LNCaP clone FGC (cell line): ENCODE data around the gene LINGO4.

Source experiments
- DNase-seq: peaks from one replicate; pipeline ENCODE4 v3.0.0-alpha.2; 2011; ENCODE audit warnings: low read depth
- H3K4me3 ChIP-seq: 2 replicates; pipeline ENCODE4 v1.5.1; 2011; ENCODE audit warnings: mild to moderate bottlenecking, low read depth, low read length, control low read depth
- TF ChIP-seq, protein P1 (sequence below): IDR thresholded peaks from 2 replicates; pipeline ENCODE4 v1.5.1; 2012; ENCODE audit warnings: mild to moderate bottlenecking; ENCODE audit not compliant: control insufficient read depth, insufficient read depth; ENCODE audit errors: extremely low read depth

The LINGO4 gene

DNA sequence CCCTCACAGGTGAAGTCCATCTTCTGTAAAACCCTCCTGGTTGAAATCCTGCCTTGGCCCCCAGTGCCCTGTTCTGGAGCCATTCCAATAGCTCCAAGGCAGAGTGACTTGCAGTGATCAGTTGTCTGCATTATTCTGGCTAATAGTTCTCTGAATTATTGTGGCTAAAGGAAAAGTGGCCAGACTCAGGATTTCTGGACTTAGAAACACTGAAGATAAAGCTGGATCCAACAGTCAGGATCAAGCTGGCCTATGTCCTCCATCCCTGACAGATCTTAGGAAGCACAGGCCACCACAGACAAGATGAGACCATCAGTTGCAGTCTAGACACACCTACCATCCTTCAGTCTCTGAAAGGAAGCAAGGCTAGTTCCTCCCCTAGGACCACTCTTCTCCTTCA is 35.2 kb upstream of the LINGO4 start:
- H3K4me3 ChIP-seq, result peak overlapping the region; percentile 61
- TF ChIP-seq, protein P1, sequence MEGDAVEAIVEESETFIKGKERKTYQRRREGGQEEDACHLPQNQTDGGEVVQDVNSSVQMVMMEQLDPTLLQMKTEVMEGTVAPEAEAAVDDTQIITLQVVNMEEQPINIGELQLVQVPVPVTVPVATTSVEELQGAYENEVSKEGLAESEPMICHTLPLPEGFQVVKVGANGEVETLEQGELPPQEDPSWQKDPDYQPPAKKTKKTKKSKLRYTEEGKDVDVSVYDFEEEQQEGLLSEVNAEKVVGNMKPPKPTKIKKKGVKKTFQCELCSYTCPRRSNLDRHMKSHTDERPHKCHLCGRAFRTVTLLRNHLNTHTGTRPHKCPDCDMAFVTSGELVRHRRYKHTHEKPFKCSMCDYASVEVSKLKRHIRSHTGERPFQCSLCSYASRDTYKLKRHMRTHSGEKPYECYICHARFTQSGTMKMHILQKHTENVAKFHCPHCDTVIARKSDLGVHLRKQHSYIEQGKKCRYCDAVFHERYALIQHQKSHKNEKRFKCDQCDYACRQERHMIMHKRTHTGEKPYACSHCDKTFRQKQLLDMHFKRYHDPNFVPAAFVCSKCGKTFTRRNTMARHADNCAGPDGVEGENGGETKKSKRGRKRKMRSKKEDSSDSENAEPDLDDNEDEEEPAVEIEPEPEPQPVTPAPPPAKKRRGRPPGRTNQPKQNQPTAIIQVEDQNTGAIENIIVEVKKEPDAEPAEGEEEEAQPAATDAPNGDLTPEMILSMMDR, result no peak
- no peak for DNase-seq

DNA sequence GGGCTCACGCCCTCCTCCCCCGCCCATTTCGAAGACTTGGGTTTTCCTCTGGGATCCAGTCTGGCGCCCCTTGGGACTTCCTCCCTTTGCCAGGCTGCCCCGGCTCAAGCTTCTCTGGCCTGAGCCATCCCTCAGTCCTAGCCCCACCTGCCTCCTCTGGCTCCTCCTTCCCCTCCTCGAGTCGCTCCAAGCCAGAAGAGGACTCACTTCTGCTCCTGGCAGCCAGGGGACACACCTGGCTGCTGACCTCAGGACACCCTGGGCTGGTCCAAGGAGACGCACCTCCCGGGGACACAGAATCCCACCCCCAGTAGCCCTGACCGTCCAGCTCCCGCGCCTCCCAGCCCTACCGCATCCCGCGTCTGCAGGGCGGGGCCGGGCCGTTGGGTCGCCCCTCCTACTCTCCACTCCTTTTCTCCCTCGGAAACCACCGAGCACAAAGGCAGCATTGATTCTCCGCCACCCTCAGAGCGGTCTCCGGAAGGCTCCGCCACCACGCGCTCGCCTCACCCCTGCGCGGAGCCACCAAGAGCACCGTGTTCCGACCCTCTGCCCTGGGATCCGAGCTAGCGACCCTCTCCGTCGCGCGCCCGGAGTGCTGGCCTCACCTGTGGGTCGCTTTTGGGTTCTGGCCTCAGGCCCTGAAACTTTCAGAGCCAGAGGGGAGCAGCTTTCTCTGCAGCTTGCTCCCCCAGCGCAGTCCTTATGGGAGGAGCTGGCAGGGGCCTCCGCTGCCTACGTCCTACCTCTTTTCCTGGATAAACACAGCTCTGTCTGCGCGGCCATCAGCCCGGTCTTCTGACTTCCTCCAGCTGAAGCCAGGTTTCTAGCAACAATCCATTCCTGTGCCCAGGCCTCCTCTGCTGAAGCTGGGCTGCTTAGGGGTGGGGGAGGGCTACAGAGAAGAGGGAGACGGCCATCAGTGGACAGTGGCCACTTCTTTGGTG is 34.5 kb upstream of the LINGO4 start, which contains the start of gene C2CD4D:
Gene C2CD4D, minus strand, starts transcription at position 364 of the 947 bp plus-strand sequence. CDS start 831 bp downstream, outside the sequence.
- DNase-seq, result peak; percentile 79
- H3K4me3 ChIP-seq, result peak within 1 kb of the TSS; percentile 61
- TF ChIP-seq, protein P1, result peak; percentile 12; the same call in 1 of the 2 replicates

GRCh38 chr1:151839082-151839412 is 33.8 kb upstream of the LINGO4 start:
- TF ChIP-seq, protein P1, result no peak
- DNase-seq, result no peak
- H3K4me3 ChIP-seq, result peak overlapping the region; percentile 61

DNA sequence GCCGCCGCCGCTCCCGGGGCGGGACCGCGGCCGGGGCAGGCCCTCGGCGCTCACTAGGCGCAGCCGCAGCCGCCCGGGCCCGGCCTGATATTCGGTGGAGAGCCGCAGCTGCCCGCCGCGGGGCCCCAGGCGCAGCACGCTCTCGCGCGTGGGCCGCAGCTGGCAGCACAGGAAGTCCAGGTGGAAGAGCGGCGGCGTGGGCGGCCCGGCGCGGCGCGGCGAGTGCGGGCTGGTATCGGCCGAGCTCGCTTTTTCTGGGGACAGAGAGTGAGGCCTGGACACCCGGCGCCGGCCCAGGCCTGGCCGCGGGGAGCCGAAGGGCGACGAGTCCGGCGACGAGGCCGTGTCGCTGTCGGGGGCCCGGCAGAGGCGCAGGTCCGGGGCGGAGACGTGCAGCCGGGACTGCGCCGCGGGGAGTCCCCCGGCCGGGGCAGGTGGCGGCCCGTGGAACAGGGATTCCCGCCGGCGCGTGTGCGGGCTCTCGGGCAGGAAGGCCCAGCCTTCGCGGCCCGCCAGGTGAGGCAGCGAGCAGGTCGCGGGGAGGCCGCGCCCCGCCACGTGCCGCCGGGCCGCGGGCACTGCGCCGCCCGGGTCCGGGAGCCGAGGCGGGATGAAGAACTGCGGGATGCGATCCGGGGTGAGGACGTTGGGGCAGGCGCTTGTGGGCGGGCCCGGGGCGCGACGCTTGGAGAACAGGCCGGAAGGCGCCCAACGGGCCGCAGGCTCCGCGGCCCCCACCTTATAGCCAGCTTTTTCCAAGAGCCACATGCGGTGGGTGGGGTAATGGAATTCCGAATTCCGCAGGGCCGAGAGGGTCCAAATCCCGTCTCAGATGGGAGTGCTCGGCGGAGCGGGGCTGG is 33.2 kb upstream of the LINGO4 start:
- H3K4me3 ChIP-seq, result no peak overlapping the region
- TF ChIP-seq, protein P1, result no peak
- no peak for DNase-seq

GRCh38 chr1:151837884-151838221 is 32.6 kb upstream of the LINGO4 start:
- no peak overlapping the region for H3K4me3 ChIP-seq
- TF ChIP-seq, protein P1, result no peak
- DNase-seq, result no peak

DNA sequence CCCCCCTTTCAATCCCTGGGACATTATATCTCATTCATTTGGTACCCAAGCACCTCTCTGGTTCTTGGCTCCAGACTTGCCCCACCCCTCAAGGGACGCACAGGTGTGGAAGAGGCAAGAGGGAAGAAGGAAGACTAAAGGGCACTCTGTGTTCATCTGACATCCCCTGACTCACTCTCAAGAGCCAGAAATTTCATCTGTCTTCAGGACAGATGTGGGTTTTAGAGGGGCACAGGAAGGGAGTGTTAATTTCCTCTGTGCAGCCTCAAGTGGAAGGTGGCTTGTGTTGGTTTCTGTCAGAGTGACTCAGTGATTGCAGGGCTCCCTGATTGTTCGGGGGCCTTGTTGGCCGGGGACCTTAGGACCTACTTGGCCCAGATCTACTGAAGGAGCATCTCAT is 32.0 kb upstream of the LINGO4 start:
- TF ChIP-seq, protein P1, result no peak
- no peak overlapping the region for H3K4me3 ChIP-seq
- no peak for DNase-seq
